Measurements from ENCODE around the gene CARMIL3.

DNA sequence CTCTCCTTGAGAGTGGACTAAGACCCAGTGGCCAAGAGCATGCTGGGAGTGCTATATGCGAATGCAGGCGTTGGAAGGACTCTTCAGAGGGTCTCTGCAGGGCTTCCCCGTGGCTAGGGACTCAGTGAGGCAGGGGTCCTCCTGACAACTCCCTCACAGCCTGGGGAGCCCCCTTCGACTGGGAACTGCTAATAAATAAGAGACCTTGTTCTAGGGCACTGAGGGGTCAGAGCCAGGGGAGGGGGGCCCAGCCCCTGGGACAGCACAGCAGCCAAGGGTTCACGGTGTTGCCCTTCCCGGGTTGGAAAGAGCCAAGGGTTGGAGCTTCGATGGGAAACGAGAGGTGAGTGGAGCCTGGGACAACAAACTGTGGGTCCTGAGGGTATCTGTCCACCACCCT, 13.6 kb downstream of the CARMIL3 start:
- TF ChIP-seq, protein P1, sequence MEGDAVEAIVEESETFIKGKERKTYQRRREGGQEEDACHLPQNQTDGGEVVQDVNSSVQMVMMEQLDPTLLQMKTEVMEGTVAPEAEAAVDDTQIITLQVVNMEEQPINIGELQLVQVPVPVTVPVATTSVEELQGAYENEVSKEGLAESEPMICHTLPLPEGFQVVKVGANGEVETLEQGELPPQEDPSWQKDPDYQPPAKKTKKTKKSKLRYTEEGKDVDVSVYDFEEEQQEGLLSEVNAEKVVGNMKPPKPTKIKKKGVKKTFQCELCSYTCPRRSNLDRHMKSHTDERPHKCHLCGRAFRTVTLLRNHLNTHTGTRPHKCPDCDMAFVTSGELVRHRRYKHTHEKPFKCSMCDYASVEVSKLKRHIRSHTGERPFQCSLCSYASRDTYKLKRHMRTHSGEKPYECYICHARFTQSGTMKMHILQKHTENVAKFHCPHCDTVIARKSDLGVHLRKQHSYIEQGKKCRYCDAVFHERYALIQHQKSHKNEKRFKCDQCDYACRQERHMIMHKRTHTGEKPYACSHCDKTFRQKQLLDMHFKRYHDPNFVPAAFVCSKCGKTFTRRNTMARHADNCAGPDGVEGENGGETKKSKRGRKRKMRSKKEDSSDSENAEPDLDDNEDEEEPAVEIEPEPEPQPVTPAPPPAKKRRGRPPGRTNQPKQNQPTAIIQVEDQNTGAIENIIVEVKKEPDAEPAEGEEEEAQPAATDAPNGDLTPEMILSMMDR (IDR thresholded peaks at IDR 0.05; ENCODE audit: low read depth, low read length): no peak
- TF ChIP-seq EZH2phosphoT487 (IDR thresholded peaks at IDR 0.05; ENCODE audit: low read depth): no peak
